WERI-Rb-1 (cell line): ENCODE data around the gene ST6GALNAC1.

Source experiments
- DNase-seq: peaks from one replicate; pipeline ENCODE4 v3.0.0-alpha.2; 2020
- H3K27ac ChIP-seq: fragments of 250-450 bp; sonication (Bioruptor Pico); 2 replicates; pipeline ENCODE4 v1.5.1; 2020; ENCODE audit warnings: mild to moderate bottlenecking, moderate library complexity
- H3K27me3 ChIP-seq: fragments of 250-450 bp; sonication (Bioruptor Pico); 2 replicates; pipeline ENCODE4 v1.5.1; 2021; ENCODE audit warnings: mild to moderate bottlenecking, low read depth, moderate library complexity; ENCODE audit not compliant: insufficient read depth, severe bottlenecking
- H3K36me3 ChIP-seq: fragments of 250-450 bp; sonication (Bioruptor Pico); 2 replicates; pipeline ENCODE4 v1.5.1; 2020; ENCODE audit warnings: mild to moderate bottlenecking, moderate library complexity
- H3K4me3 ChIP-seq: 2 replicates; pipeline ENCODE4 v1.5.1; 2011; ENCODE audit warnings: low read depth, mild to moderate bottlenecking, control low read depth, low read length
- H3K9me3 ChIP-seq: fragments of 250-450 bp; sonication (Bioruptor Pico); 2 replicates; pipeline ENCODE4 v1.5.1; 2021; ENCODE audit warnings: mild to moderate bottlenecking, moderate library complexity; ENCODE audit not compliant: severe bottlenecking
- CTCF ChIP-seq: IDR thresholded peaks from 2 replicates; pipeline ENCODE4 v1.5.1; 2011; ENCODE audit warnings: low read depth, mild to moderate bottlenecking, control low read depth, inconsistent platforms, low read length

Gene ST6GALNAC1

GRCh38 chr17:76575570-76575969, 68.0 kb downstream of the ST6GALNAC1 start:
- Histone ChIP-seq H3K9me3 (no peaks in the 10 kb centered on the region), H3K27me3 (no peaks in the 10 kb centered on the region), H3K36me3 (no peaks in the 10 kb centered on the region), H3K27ac (no peak overlapping the region), H3K4me3 (no peak overlapping the region)
- no peak for TF ChIP-seq CTCF
- DNase-seq: no peak
